ENCODE data around the gene MRGPRE. TPM values are rescaled to one million over a fixed set of nuclear protein-coding genes. Genes with fewer than 3 reads are reported as not detected.

MRGPRE gene
- total and polyA plus RNA-seq, 7 experiments from 2014 or later, result not detected

DNA sequence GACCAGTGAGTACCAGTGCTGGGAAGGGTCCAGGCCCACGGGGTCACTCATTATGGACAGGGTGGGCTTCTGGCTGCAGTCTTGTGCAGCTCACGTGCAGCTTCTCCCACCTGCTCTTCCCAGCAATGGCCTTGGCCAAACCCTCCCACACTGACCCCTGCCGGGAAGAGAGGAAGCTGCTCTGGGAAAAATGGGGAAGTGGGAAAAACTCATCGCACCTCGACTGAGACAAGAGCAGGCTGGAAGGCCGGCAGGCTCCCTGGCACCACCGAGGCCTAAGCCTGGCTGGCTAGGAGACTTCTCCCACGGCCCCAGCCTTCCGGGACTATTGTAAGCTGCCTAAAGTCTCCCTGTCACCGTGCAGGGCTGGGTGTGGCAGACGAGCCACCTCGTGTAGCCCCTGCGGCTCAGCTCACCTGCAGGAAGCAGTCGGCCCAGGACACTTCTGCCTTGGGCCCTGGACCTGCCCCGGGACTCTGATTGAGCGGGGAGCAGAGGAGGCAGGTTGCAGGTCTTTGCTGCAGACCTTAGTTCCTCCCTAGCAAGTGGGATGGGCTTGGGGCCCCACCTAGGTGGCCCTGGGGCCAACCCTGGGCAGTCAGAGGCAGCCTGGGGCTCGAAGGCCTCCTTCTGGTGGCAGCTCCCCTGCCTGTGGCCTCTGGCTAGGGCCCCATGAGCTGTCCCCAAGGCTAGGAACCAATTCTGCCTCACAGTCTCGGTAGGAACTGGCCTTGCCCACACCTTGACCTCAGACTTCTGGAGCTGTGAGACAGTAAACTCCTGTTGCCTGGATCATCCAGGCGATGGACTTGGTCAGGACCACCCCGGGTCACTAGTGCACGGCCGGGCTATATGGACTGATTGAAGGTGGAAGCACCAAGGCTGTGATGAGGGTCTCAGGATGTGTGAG lies 36.7 kb downstream of the MRGPRE start:
- Histone ChIP-seq H3K4me3 (ENCODE audit: low read length) (no peak overlapping the region), H3K9me3 (ENCODE audit: control insufficient read depth in 2 of 3, low read length in 3 of 3) (no peaks in the 10 kb centered on the region), H3K4me1 (ENCODE audit: control insufficient read depth in 2 of 2, insufficient read depth in 2 of 2, low read length in 2 of 2) (no peaks in the 10 kb centered on the region), H3K27ac (ENCODE audit: low read depth, low read length) (no peak overlapping the region), H3K36me3 (ENCODE audit: control insufficient read depth in 2 of 3, insufficient read depth in 3 of 3, low read length in 3 of 3) (no peaks in the 10 kb centered on the region), H3K27me3 (ENCODE audit: control insufficient read depth in 2 of 2, insufficient read depth in 2 of 2, low read length in 2 of 2) (no peaks in the 10 kb centered on the region)
- Mint-ChIP-seq H3K4me3 (no peak overlapping the region), H3K27me3 (peaks cover 0 to 14% (median 5%) of the 10 kb centered on the region in 5 donors), H3K4me1 (no peaks in the 10 kb centered on the region), H3K9me3 (no peaks in the 10 kb centered on the region), H3K36me3 (no peaks in the 10 kb centered on the region), H3K27ac (no peak overlapping the region)
- intact Hi-C loops (cut with micrococcal nuclease), result no loop called here
- ChIA-PET CTCF (no interaction called here), POLR2A (interaction anchor here (1.1 kb wide), 1 partner anchor 10 kb away, joined by 3 read pairs; no protein-coding TSS in a partner anchor)
- ATAC-seq (no peak), DNase-seq (no peak)

DNA sequence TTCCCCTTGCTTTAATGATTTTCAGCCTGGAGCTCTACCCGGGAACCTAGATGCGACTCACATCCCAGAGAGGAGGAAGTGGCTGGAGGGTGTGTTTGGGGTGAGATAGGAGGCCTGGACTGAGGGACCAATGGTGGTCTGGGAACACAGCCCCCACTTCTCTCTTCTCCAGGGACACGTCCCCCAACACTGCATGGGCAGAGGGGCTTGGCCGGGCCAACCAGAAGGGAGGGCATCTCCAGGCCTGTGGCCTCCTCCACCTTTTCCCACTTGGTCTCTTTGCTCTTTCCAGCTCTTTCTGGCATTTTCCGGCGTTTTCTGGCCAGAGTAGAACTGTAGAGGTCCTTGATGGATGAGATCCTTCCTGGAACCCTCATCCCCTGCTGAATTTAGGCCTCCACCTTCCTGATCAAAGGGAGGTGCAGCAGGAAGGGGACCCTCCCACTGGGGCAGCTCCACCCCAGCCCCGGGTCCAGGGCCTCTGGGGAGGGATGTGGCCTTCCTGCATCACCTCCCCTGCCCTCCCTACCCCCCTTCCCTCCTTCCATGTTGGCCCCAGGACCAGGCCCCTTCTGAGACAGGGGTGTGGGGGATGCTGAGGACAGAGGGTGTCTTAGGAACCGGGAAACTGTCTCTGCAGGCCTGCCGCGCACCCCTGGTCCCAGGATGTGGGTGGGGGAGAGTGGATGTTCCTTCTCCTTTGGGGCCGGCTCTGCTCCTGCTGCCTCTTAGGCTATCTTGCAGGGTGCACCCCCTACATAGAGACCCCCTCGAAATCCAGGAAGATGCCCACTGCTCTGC lies 38.0 kb downstream of the MRGPRE start:
- no peak for ATAC-seq
- H3K4me3 ChIP-seq (ENCODE audit: low read length), result no peak overlapping the region
- ChIA-PET CTCF (no interaction called here), POLR2A (no interaction called here)
- intact Hi-C loops (cut with micrococcal nuclease), result no loop called here
- H3K9me3 ChIP-seq (ENCODE audit: control insufficient read depth in 2 of 3, low read length in 3 of 3), result peaks cover 0 to 3% (median 0%) of the 10 kb centered on the region in 3 experiments
- Mint-ChIP-seq H3K27me3 (peaks cover 0 to 5% (median 4%) of the 10 kb centered on the region in 5 donors), H3K36me3 (no peaks in the 10 kb centered on the region), H3K27ac (no peak overlapping the region), H3K9me3 (no peaks in the 10 kb centered on the region), H3K4me1 (no peaks in the 10 kb centered on the region), H3K4me3 (no peak overlapping the region)
- no peak overlapping the region for H3K27ac ChIP-seq (ENCODE audit: low read depth, low read length)
- H3K4me1 ChIP-seq (ENCODE audit: control insufficient read depth in 2 of 2, insufficient read depth in 2 of 2, low read length in 2 of 2), result no peaks in the 10 kb centered on the region
- H3K27me3 ChIP-seq (ENCODE audit: control insufficient read depth in 2 of 2, insufficient read depth in 2 of 2, low read length in 2 of 2), result no peaks in the 10 kb centered on the region
- no peaks in the 10 kb centered on the region for H3K36me3 ChIP-seq (ENCODE audit: control insufficient read depth in 2 of 3, insufficient read depth in 3 of 3, low read length in 3 of 3)
- no peak for DNase-seq

DNA sequence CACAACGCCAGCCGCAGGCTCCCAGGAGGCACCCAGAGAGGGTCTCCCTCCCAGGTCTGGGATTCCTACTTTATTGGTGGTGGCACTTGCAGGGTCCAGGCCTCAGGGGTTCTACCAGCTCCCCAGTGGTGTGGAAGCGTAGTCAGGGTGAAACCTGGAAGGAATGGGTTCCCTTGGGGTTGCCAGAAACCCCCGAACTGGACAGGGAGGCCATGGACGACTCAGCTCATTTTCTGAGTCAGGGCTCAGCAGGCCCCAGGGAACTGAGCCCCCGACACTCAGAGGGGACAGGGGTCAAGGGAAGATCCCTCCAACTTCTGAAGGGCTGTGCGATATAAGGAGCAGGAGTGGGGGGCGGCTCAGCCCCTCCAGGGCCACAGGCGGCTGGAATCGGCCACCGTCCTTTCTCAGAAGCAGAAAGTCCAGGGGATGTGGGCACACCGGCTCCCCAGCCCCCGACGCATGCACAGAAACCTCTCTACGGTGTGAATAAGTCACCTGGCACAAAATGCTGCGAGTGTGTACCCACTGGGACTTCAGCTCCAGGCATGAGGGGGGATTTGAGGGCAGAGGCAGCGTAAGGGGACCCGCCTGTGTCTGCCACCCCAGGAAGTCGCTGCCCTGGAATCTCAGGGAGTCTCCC lies 38.7 kb downstream of the MRGPRE start:
- no peak overlapping the region for H3K27ac ChIP-seq (ENCODE audit: low read depth, low read length)
- H3K4me3 Mint-ChIP-seq, result no peak overlapping the region
- H3K27me3 Mint-ChIP-seq, result peaks cover 0 to 3% (median 3%) of the 10 kb centered on the region in 5 donors
- H3K27me3 ChIP-seq (ENCODE audit: control insufficient read depth in 2 of 2, insufficient read depth in 2 of 2, low read length in 2 of 2), result no peaks in the 10 kb centered on the region
- no peak for DNase-seq
- no peak overlapping the region for H3K27ac Mint-ChIP-seq
- no peaks in the 10 kb centered on the region for H3K36me3 Mint-ChIP-seq
- no peaks in the 10 kb centered on the region for H3K4me1 Mint-ChIP-seq
- H3K36me3 ChIP-seq (ENCODE audit: control insufficient read depth in 2 of 3, insufficient read depth in 3 of 3, low read length in 3 of 3), result no peaks in the 10 kb centered on the region
- H3K4me1 ChIP-seq (ENCODE audit: control insufficient read depth in 2 of 2, insufficient read depth in 2 of 2, low read length in 2 of 2), result no peaks in the 10 kb centered on the region
- ChIA-PET CTCF (no interaction called here), POLR2A (no interaction called here)
- intact Hi-C loops (cut with micrococcal nuclease), result no loop called here
- ATAC-seq, result no peak
- no peaks in the 10 kb centered on the region for H3K9me3 Mint-ChIP-seq
- no peak overlapping the region for H3K4me3 ChIP-seq (ENCODE audit: low read length)
- H3K9me3 ChIP-seq (ENCODE audit: control insufficient read depth in 2 of 3, low read length in 3 of 3), result peaks cover 0 to 3% (median 0%) of the 10 kb centered on the region in 3 experiments

DNA sequence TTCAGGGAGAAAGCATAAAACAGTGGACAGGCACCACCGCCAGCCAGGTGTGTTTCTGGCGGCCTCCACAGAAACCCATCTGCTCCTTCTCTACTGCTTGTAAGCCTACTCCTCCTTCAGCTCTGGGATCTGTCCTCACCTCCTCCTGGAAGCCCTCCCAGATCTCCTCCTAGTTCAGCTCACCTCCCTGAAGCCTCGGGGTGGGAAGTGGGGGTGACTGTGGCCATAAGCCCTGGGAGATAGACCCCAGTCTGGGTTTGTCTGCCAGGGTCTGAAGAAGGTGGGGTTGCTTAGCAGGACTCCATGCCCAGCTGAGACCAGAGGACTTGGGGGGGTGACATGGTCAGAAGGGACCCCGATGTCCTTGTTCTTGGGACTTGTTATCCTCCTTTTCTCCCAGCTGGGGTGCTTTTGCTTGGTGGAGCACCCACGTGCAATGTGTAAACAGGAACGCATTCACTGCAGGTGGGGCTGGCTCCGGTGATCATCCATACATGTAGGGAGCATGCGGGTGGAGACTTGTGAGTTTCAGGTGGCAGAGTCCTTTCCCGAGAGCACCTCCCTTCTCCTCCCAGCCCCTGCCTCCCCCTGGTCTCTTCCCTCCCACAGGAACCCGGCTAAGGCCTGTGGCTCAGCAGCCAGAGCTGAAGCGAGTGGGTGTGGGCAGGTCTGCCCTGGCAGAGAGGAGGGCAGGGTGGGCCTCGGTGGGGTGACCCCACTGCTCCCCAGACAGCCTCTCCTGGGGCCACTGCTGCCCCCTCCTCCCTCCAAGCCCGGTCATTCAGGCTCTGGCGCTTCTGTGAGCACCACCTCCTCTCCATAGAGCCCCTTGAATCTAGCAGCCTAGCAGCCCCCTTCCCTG lies 39.5 kb downstream of the MRGPRE start:
- intact Hi-C loops (cut with micrococcal nuclease), result no loop called here
- no peaks in the 10 kb centered on the region for H3K36me3 ChIP-seq (ENCODE audit: control insufficient read depth in 2 of 3, insufficient read depth in 3 of 3, low read length in 3 of 3)
- no peak overlapping the region for H3K4me3 Mint-ChIP-seq
- peaks cover 0 to 3% (median 0%) of the 10 kb centered on the region in 3 experiments for H3K9me3 ChIP-seq (ENCODE audit: control insufficient read depth in 2 of 3, low read length in 3 of 3)
- no peaks in the 10 kb centered on the region for H3K4me1 ChIP-seq (ENCODE audit: control insufficient read depth in 2 of 2, insufficient read depth in 2 of 2, low read length in 2 of 2)
- no peaks in the 10 kb centered on the region for H3K27me3 Mint-ChIP-seq
- POLR2A ChIA-PET, result no interaction called here
- H3K4me3 ChIP-seq (ENCODE audit: low read length), result no peak overlapping the region
- no peaks in the 10 kb centered on the region for H3K27me3 ChIP-seq (ENCODE audit: control insufficient read depth in 2 of 2, insufficient read depth in 2 of 2, low read length in 2 of 2)
- H3K4me1 Mint-ChIP-seq, result no peaks in the 10 kb centered on the region
- H3K9me3 Mint-ChIP-seq, result no peaks in the 10 kb centered on the region
- no peaks in the 10 kb centered on the region for H3K36me3 Mint-ChIP-seq
- ATAC-seq (no peak), DNase-seq (no peak)
- H3K27ac ChIP-seq (ENCODE audit: low read depth, low read length), result no peak overlapping the region
- CTCF ChIA-PET, result no interaction called here
- no peak overlapping the region for H3K27ac Mint-ChIP-seq

DNA sequence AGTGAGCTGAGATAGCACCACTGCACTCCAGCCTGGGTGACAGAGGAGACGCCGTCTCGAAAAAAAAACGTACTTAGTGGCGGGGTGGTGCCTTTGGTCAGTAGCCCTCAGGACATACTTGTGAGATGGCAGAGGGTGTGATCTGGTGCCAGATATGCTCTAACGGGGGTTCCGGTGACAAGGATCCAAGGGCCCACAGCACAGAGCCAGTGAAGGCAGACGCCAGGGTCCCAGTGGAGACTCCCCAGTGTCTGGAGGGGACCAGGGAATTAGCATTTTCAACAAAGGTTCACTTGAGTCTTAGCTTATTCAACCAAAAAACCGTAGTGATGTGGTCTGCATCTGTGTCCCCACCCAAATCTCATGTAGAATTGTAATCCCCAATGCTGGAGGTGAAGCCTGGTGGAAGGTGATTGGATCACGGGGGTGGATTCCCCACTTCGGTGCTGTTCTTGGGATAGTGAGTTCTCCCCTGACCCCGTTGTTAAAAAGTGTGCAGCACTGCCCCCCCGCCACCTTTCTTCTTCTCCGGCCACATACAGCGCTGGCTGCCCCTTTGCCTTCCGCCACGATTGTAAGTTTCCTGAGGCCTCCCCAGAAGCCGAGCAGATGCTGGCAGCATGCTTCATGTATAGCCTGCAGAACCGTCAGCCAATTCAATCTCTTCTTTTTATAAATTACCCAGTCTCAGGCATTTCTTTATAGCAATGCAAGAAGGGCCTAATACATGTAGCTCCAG lies 40.5 kb downstream of the MRGPRE start:
- no peaks in the 10 kb centered on the region for H3K36me3 Mint-ChIP-seq
- ATAC-seq (no peak), DNase-seq (no peak)
- no peak overlapping the region for H3K27ac ChIP-seq (ENCODE audit: low read depth, low read length)
- H3K36me3 ChIP-seq (ENCODE audit: control insufficient read depth in 2 of 3, insufficient read depth in 3 of 3, low read length in 3 of 3), result no peaks in the 10 kb centered on the region
- no peaks in the 10 kb centered on the region for H3K9me3 Mint-ChIP-seq
- intact Hi-C loops (cut with micrococcal nuclease), result no loop called here
- H3K27me3 ChIP-seq (ENCODE audit: control insufficient read depth in 2 of 2, insufficient read depth in 2 of 2, low read length in 2 of 2), result no peaks in the 10 kb centered on the region
- no peak overlapping the region for H3K4me3 ChIP-seq (ENCODE audit: low read length)
- no peaks in the 10 kb centered on the region for H3K27me3 Mint-ChIP-seq
- H3K4me1 ChIP-seq (ENCODE audit: control insufficient read depth in 2 of 2, insufficient read depth in 2 of 2, low read length in 2 of 2), result no peaks in the 10 kb centered on the region
- no peak overlapping the region for H3K4me3 Mint-ChIP-seq
- peak overlapping the region in 1 of 9 donors; percentile 9 for H3K27ac Mint-ChIP-seq
- ChIA-PET POLR2A (no interaction called here), CTCF (no interaction called here)
- H3K9me3 ChIP-seq (ENCODE audit: control insufficient read depth in 2 of 3, low read length in 3 of 3), result peaks cover 0 to 3% (median 0%) of the 10 kb centered on the region in 3 experiments
- no peaks in the 10 kb centered on the region for H3K4me1 Mint-ChIP-seq

DNA sequence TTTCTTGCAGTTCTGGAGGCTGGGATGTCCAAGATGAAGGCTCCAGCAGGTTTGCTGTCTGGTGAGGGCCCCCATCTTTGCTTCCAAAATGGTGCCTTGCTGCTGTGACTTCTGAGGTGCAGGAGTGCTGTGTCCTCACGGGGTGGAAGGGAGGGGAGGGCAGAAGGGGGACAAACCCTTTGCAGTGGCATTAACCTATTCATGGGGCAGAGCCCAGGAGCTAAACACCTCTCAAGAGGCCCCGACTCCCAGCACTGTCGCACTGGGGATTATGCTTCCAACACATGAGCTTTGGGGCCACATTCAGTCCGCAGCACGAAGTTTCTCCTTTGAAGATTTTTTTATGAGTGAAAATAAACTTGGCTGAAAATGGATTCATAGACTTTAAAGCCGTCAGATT lies 41.6 kb downstream of the MRGPRE start:
- no peaks in the 10 kb centered on the region for H3K4me1 ChIP-seq (ENCODE audit: control insufficient read depth in 2 of 2, insufficient read depth in 2 of 2, low read length in 2 of 2)
- intact Hi-C loops (cut with micrococcal nuclease), result no loop called here
- no peak overlapping the region for H3K27ac Mint-ChIP-seq
- no peak overlapping the region for H3K27ac ChIP-seq (ENCODE audit: low read depth, low read length)
- no peaks in the 10 kb centered on the region for H3K27me3 Mint-ChIP-seq
- no peaks in the 10 kb centered on the region for H3K36me3 ChIP-seq (ENCODE audit: control insufficient read depth in 2 of 3, insufficient read depth in 3 of 3, low read length in 3 of 3)
- no peak overlapping the region for H3K4me3 Mint-ChIP-seq
- no peaks in the 10 kb centered on the region for H3K36me3 Mint-ChIP-seq
- ATAC-seq, result no peak
- ChIA-PET CTCF (no interaction called here), POLR2A (no interaction called here)
- H3K4me3 ChIP-seq (ENCODE audit: low read length), result no peak overlapping the region
- peaks cover 0 to 3% (median 0%) of the 10 kb centered on the region in 3 experiments for H3K9me3 ChIP-seq (ENCODE audit: control insufficient read depth in 2 of 3, low read length in 3 of 3)
- no peaks in the 10 kb centered on the region for H3K27me3 ChIP-seq (ENCODE audit: control insufficient read depth in 2 of 2, insufficient read depth in 2 of 2, low read length in 2 of 2)
- DNase-seq, result no peak
- H3K4me1 Mint-ChIP-seq, result no peaks in the 10 kb centered on the region
- H3K9me3 Mint-ChIP-seq, result no peaks in the 10 kb centered on the region

All from naive thymus-derived CD4-positive, alpha-beta T cell (primary cell).